TTC549 (cell line): ENCODE measurements around the gene GRK1.
"Not testable (repeated sequence)": the region's sequence is repeated elsewhere in the genome, so short reads cannot be mapped to it uniquely, and the experiment has no call there.

Experiments
- FAIRE-seq: peaks from 2 replicates; lab custom pipeline; 2012; peaks lifted over from hg19 to GRCh38; lab: Jason Lieb, UNC

GRK1 gene

GRCh38 chr13:113743366-113744195 lies 76.6 kb downstream of the GRK1 start:
- no peak for FAIRE-seq

GRCh38 chr13:113744197-113745000 lies 77.4 kb downstream of the GRK1 start:
- FAIRE-seq, result no peak

- no peak for FAIRE-seq
Measured at GRCh38 chr13:113745059-113745458, 78.0 kb downstream of the GRK1 start.

GRCh38 chr13:113745500-113746142 lies 78.6 kb downstream of the GRK1 start:
- not testable (repeated sequence) for FAIRE-seq

- FAIRE-seq, result no peak
Measured at GRCh38 chr13:113746143-113746525, 79.1 kb downstream of the GRK1 start.

- FAIRE-seq, result no peak
Measured at GRCh38 chr13:113746671-113747070, 79.7 kb downstream of the GRK1 start.

- no peak for FAIRE-seq
Measured at GRCh38 chr13:113747291-113747833, 80.3 kb downstream of the GRK1 start.

- FAIRE-seq, result no peak
Measured at GRCh38 chr13:113748101-113748861, 81.3 kb downstream of the GRK1 start.

GRCh38 chr13:113748862-113749451 lies 81.9 kb downstream of the GRK1 start:
- FAIRE-seq, result no peak

GRCh38 chr13:113749507-113749906 lies 82.5 kb downstream of the GRK1 start:
- no peak for FAIRE-seq

GRCh38 chr13:113749967-113750366 lies 82.9 kb downstream of the GRK1 start:
- no peak for FAIRE-seq

- FAIRE-seq, result no peak
Measured at GRCh38 chr13:113750554-113751399, 83.8 kb downstream of the GRK1 start.

- no peak for FAIRE-seq
Measured at GRCh38 chr13:113751491-113751890, 84.5 kb downstream of the GRK1 start.

- FAIRE-seq, result not testable (repeated sequence)
Measured at GRCh38 chr13:113752211-113752986, 85.4 kb downstream of the GRK1 start.

- FAIRE-seq, result no peak
Measured at GRCh38 chr13:113753171-113753570, 86.2 kb downstream of the GRK1 start.

- FAIRE-seq, result no peak
Measured at GRCh38 chr13:113754242-113754641, 87.2 kb downstream of the GRK1 start.

GRCh38 chr13:113754691-113755090 lies 87.7 kb downstream of the GRK1 start:
- no peak for FAIRE-seq

GRCh38 chr13:113756441-113757097 lies 89.5 kb downstream of the GRK1 start:
- no peak for FAIRE-seq
